ENCODE measurements around the gene THADA. TPM values are rescaled to one million over a fixed set of nuclear protein-coding genes. Genes with fewer than 3 reads are reported as not detected.
A peak's percentile ranks its signal among the peaks of the same experiment; 100 is the strongest.

Gene THADA
- total RNA-seq, 3 donors from 2014 or later (not counting 1 experiment from before 2014, with no cell fraction given): 34.1 to 35.7 (median 35.3) TPM

GRCh38 chr2:43412114-43412753 is 183.6 kb downstream of the THADA start:
- intact Hi-C loops (cut with micrococcal nuclease): no loop called here
- Mint-ChIP-seq H3K4me1 (peaks cover 0 to 5% of the 10 kb centered on the region in 2 donors), H3K27me3 (ENCODE audit: low read depth in 2 of 2) (no peaks in the 10 kb centered on the region), H3K27ac (no peak overlapping the region), H3K36me3 (no peaks in the 10 kb centered on the region), H3K4me3 (no peak overlapping the region), H3K9me3 (no peaks in the 10 kb centered on the region)
- H3K9me3 ChIP-seq (ENCODE audit: control insufficient read depth, insufficient read depth, low read length): no peaks in the 10 kb centered on the region
- TF ChIP-seq CTCF (IDR thresholded peaks at IDR 0.05): no peak
- ATAC-seq (no peak), DNase-seq (no peak)
- no peaks in the 10 kb centered on the region for H3K27me3 ChIP-seq (ENCODE audit: control insufficient read depth, insufficient read depth, low read length)
- H3K36me3 ChIP-seq (ENCODE audit: control insufficient read depth, insufficient read depth, low read length): no peaks in the 10 kb centered on the region
- no peak overlapping the region for H3K27ac ChIP-seq (ENCODE audit: low read length)
- H3K4me3 ChIP-seq (ENCODE audit: low read length): no peak overlapping the region
- peaks cover 2% of the 10 kb centered on the region for H3K4me1 ChIP-seq (ENCODE audit: control insufficient read depth, insufficient read depth, low read length)
- WGBS (ENCODE audit: insufficient coverage): 95% methylated on average over 2 of the region's 3 CpGs

GRCh38 chr2:43410055-43410604 is 185.7 kb downstream of the THADA start:
- Histone ChIP-seq H3K36me3 (ENCODE audit: control insufficient read depth, insufficient read depth, low read length) (no peaks in the 10 kb centered on the region), H3K4me1 (ENCODE audit: control insufficient read depth, insufficient read depth, low read length) (peaks cover 10% of the 10 kb centered on the region), H3K4me3 (ENCODE audit: low read length) (no peak overlapping the region), H3K27me3 (ENCODE audit: control insufficient read depth, insufficient read depth, low read length) (no peaks in the 10 kb centered on the region), H3K9me3 (ENCODE audit: control insufficient read depth, insufficient read depth, low read length) (no peaks in the 10 kb centered on the region), H3K27ac (ENCODE audit: low read length) (no peak overlapping the region)
- ATAC-seq: no peak
- Mint-ChIP-seq H3K27me3 (ENCODE audit: low read depth in 2 of 2) (no peaks in the 10 kb centered on the region), H3K27ac (no peak overlapping the region), H3K4me3 (no peak overlapping the region), H3K4me1 (peaks cover 6 to 10% of the 10 kb centered on the region in 2 donors), H3K9me3 (no peaks in the 10 kb centered on the region), H3K36me3 (no peaks in the 10 kb centered on the region)
- DNase-seq: no peak
- TF ChIP-seq CTCF (IDR thresholded peaks at IDR 0.05): no peak
- WGBS (ENCODE audit: insufficient coverage): 100% methylated on average over 5 of the region's 6 CpGs
- intact Hi-C loops (cut with micrococcal nuclease): no loop called here

- peak overlapping the region; percentile 42 for H3K27ac ChIP-seq (ENCODE audit: low read length)
- no peak overlapping the region for H3K27ac Mint-ChIP-seq
Observed at GRCh38 chr2:43408407-43409160, 187.3 kb downstream of the THADA start.

More at GRCh38 chr2:43408407-43409160, 187.3 kb downstream of the THADA start:
- Mint-ChIP-seq H3K27me3 (ENCODE audit: low read depth in 2 of 2) (no peaks in the 10 kb centered on the region), H3K4me3 (no peak overlapping the region), H3K36me3 (no peaks in the 10 kb centered on the region), H3K9me3 (no peaks in the 10 kb centered on the region), H3K4me1 (peaks cover 6 to 11% of the 10 kb centered on the region in 2 donors)
- Histone ChIP-seq H3K27me3 (ENCODE audit: control insufficient read depth, insufficient read depth, low read length) (no peaks in the 10 kb centered on the region), H3K36me3 (ENCODE audit: control insufficient read depth, insufficient read depth, low read length) (no peaks in the 10 kb centered on the region), H3K4me3 (ENCODE audit: low read length) (no peak overlapping the region), H3K9me3 (ENCODE audit: control insufficient read depth, insufficient read depth, low read length) (no peaks in the 10 kb centered on the region), H3K4me1 (ENCODE audit: control insufficient read depth, insufficient read depth, low read length) (peaks cover 10% of the 10 kb centered on the region)
- ATAC-seq (peak in 1 of 3 donors; percentile 58), DNase-seq (no peak)
- intact Hi-C loops (cut with micrococcal nuclease): no loop called here
- TF ChIP-seq CTCF (IDR thresholded peaks at IDR 0.05): no peak
- 51% methylated on average over 2 of the region's 2 CpGs for WGBS (ENCODE audit: insufficient coverage)

Measured in natural killer cell (primary cell).